ENCODE measurements around the gene ZG16B. TPM values are rescaled to one million over a fixed set of nuclear protein-coding genes. Genes with fewer than 3 reads are reported as not detected.

The ZG16B gene
- total and polyA plus RNA-seq, 9 donors: 0.28 to 1.8 (median 0.45) TPM; not detected in 3

- Histone ChIP-seq H3K36me3 (no peaks in the 10 kb centered on the region), H3K27ac (no peak overlapping the region), H3K4me1 (ENCODE audit: insufficient read depth) (no peaks in the 10 kb centered on the region), H3K4me3 (no peak overlapping the region), H3K9me3 (no peaks in the 10 kb centered on the region), H3K27me3 (no peaks in the 10 kb centered on the region)
- intact Hi-C loops (cut with DNase I): no loop called here
- DNase-seq: no peak
- 40 to 57% (median 42%) methylated on average over 4 of the region's 4 CpGs for WGBS, 3 donors
- TF ChIP-seq EP300 (IDR thresholded peaks at IDR 0.05): no peak
- no peak for TF ChIP-seq CTCF (IDR thresholded peaks at IDR 0.05)
- TF ChIP-seq POLR2A (IDR thresholded peaks at IDR 0.05): no peak
These were observed 7.6 kb upstream of the ZG16B start for GRCh38 chr16:2822496-2822895.

- no peak overlapping the region for H3K4me3 ChIP-seq
- intact Hi-C loops (cut with DNase I): no loop called here
- DNase-seq: no peak
- H3K27ac ChIP-seq: no peak overlapping the region
- H3K27me3 ChIP-seq: no peaks in the 10 kb centered on the region
- WGBS, 3 donors: 69 to 74% (median 73%) methylated on average over 10 of the region's 10 CpGs
- no peak for TF ChIP-seq CTCF (IDR thresholded peaks at IDR 0.05)
- no peak for TF ChIP-seq EP300 (IDR thresholded peaks at IDR 0.05)
- no peak for TF ChIP-seq POLR2A (IDR thresholded peaks at IDR 0.05)
- H3K9me3 ChIP-seq: no peaks in the 10 kb centered on the region
- H3K4me1 ChIP-seq (ENCODE audit: insufficient read depth): no peaks in the 10 kb centered on the region
- H3K36me3 ChIP-seq: no peaks in the 10 kb centered on the region
These were observed 5.5 kb upstream of the ZG16B start for GRCh38 chr16:2824626-2825025.

GRCh38 chr16:2825049-2825742 lies 4.9 kb upstream of the ZG16B start:
- DNase-seq: peak in 1 of 5 donors; percentile 29
- no peak overlapping the region for H3K4me3 ChIP-seq

GRCh38 chr16:2825906-2826305 lies 4.2 kb upstream of the ZG16B start:
- intact Hi-C loops (cut with DNase I): no loop called here
- H3K27ac ChIP-seq: no peak overlapping the region
- DNase-seq: peak in 1 of 5 donors; percentile 19
- no peaks in the 10 kb centered on the region for H3K36me3 ChIP-seq
- no peaks in the 10 kb centered on the region for H3K27me3 ChIP-seq
- TF ChIP-seq POLR2A (IDR thresholded peaks at IDR 0.05): no peak
- no peak for TF ChIP-seq CTCF (IDR thresholded peaks at IDR 0.05)
- no peak for TF ChIP-seq EP300 (IDR thresholded peaks at IDR 0.05)
- no peaks in the 10 kb centered on the region for H3K4me1 ChIP-seq (ENCODE audit: insufficient read depth)
- H3K4me3 ChIP-seq: no peak overlapping the region
- 57 to 65% (median 64%) methylated on average over 11 of the region's 11 CpGs for WGBS, 3 donors
- no peaks in the 10 kb centered on the region for H3K9me3 ChIP-seq

More at GRCh38 chr16:2825049-2825742, 4.9 kb upstream of the ZG16B start:
- Histone ChIP-seq H3K36me3 (no peaks in the 10 kb centered on the region), H3K27me3 (no peaks in the 10 kb centered on the region), H3K9me3 (no peaks in the 10 kb centered on the region), H3K27ac (no peak overlapping the region), H3K4me1 (ENCODE audit: insufficient read depth) (no peaks in the 10 kb centered on the region)
- WGBS, 3 donors: 70 to 77% (median 76%) methylated on average over 26 of the region's 26 CpGs
- no peak for TF ChIP-seq POLR2A (IDR thresholded peaks at IDR 0.05)
- TF ChIP-seq EP300 (IDR thresholded peaks at IDR 0.05): no peak
- TF ChIP-seq CTCF (IDR thresholded peaks at IDR 0.05): no peak
- intact Hi-C loops (cut with DNase I): no loop called here

Measured in ovary (tissue), 9 donors.